AG04449 (cell line): ENCODE data around the gene CBX1.

Experiments used
- CTCF ChIA-PET: fragments of 350-600 bp; formaldehyde crosslinking; extraction: SDS; loops from one replicate; lab custom pipeline; 2021; ENCODE audit warnings: antibody characterized with exemption; lab: Yijun Ruan, JAX
- POLR2A ChIA-PET: fragments of 400-600, 350-600 bp; formaldehyde crosslinking; extraction: SDS; loops from one replicate; lab custom pipeline; 2020; ENCODE audit warnings: antibody characterized with exemption, inconsistent platforms; lab: Yijun Ruan, JAX
- DNase-seq: peaks from one replicate; pipeline ENCODE4 v3.0.0-alpha.2; 2010; ENCODE audit warnings: low read depth, low spot score
- H3K4me3 ChIP-seq: 2 replicates; pipeline ENCODE4 v1.5.1; 2011; ENCODE audit warnings: low read depth, mild to moderate bottlenecking, control low read depth, low read length
- CTCF ChIP-seq: IDR thresholded peaks from one replicate; pipeline ENCODE4 v1.5.1; 2011; ENCODE audit warnings: mild to moderate bottlenecking, moderate library complexity, low read length, control low read depth, inconsistent platforms; ENCODE audit not compliant: insufficient read depth; ENCODE audit errors: missing control alignments

Gene CBX1

GRCh38 chr17:48066192-48066591, 35.1 kb downstream of the CBX1 start:
- TF ChIP-seq CTCF = no peak
- no peak overlapping the region for H3K4me3 ChIP-seq
- DNase-seq = no peak
- ChIA-PET CTCF (interaction anchor here (0.8 to 5.0 kb wide), 7 partner anchors 9 to 40 kb away, joined by 3 to 52 read pairs (median 8); partner anchors contain the start of gene NFE2L1), POLR2A (interaction anchor here (0.9 kb wide), 1 partner anchor 34 kb away, joined by 3 read pairs; no protein-coding TSS in a partner anchor)

DNA sequence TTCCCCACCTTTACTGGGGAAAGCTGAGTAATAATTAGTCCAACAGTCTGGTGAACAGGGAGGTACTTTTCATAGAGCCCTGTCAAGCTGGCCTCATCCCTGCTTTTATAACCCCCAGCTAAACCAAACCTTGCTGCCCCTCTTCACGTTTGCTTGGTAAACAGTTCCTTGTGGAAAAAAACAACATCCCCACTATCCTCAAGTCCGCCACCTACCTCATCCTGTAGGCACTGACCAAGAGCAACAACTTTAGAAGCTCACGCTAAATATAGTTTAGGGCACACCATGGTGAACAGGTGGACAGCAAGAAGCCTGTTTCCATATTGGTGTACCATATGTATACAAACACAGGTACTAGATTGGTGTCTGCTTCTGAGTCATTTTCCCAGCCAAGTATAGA, 36.6 kb downstream of the CBX1 start:
- ChIA-PET POLR2A (interaction anchor here (1.9 kb wide), 1 partner anchor 16 kb away, joined by 9 read pairs; the partner anchor contains the start of gene NFE2L1), CTCF (interaction anchor here (1.3 to 4.3 kb wide), 4 partner anchors 10 to 39 kb away, joined by 4 to 23 read pairs (median 9); no protein-coding TSS in a partner anchor)

DNA sequence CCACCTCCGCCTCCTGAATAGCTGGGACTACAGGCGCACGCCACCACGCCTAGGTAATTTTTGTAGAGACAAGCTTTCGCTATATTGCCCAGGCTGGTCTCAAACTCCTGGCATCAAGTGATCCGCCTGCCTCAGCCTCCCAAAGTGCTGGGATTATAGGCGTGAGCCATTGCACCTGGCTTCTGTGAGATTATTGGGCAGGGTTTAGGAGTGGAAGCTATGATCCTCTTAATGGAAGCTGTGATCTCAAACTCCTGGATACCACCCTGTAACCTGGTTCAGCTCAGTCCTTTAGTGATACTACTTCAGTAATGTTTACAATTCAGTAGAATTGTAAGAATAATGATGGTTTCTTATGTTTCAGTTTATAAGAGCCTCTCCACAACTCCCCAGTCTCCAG, 39.0 kb downstream of the CBX1 start:
- ChIA-PET CTCF (interaction anchor here (0.7 to 8.4 kb wide), 4 partner anchors 11 to 42 kb away, joined by 4 to 42 read pairs (median 6); no protein-coding TSS in a partner anchor), POLR2A (interaction anchor here (0.7 kb wide), 1 partner anchor 12 kb away, joined by 3 read pairs; no protein-coding TSS in a partner anchor)
- TF ChIP-seq CTCF = no peak
- no peak for DNase-seq
- no peak overlapping the region for H3K4me3 ChIP-seq

More for the DNA sequence above, 36.6 kb downstream of the CBX1 start:
- H3K4me3 ChIP-seq = no peak overlapping the region
- no peak for TF ChIP-seq CTCF
- DNase-seq = no peak

DNA sequence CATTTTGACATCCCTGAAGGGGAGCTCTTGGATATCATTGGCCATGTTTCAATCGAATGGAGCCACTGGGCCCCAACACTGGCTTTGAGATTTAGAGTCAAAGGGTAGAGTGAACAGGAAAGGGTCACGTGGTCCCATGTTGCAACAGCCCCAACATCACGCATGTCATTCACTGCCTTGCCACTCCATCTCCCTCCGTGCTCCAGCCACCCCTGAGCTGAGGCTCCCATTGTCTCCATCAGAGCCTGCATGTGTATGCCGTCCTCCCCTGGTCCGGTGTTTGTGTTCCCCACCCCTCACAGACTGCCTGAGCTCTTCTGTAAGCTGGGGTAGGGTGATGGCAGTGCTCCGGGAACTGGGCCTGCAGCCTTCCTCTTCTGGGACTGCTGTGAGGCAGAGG, 41.0 kb downstream of the CBX1 start:
- DNase-seq = no peak
- CTCF ChIA-PET = interaction anchor here (1.0 to 8.4 kb wide), 5 partner anchors 13 to 34 kb away, joined by 3 to 42 read pairs (median 14); no protein-coding TSS in a partner anchor
- no peak overlapping the region for H3K4me3 ChIP-seq
- no peak for TF ChIP-seq CTCF
- POLR2A ChIA-PET = no interaction called here

DNA sequence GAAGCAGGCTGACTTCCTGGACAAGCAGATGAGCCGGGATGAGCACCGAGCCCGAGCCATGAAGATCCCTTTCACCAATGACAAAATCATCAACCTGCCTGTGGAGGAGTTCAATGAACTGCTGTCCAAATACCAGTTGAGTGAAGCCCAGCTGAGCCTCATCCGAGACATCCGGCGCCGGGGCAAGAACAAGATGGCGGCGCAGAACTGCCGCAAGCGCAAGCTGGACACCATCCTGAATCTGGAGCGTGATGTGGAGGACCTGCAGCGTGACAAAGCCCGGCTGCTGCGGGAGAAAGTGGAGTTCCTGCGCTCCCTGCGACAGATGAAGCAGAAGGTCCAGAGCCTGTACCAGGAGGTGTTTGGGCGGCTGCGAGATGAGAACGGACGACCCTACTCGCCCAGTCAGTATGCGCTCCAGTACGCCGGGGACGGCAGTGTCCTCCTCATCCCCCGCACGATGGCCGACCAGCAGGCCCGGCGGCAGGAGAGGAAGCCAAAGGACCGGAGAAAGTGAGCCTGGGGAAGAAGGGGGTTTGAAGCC, 42.1 kb downstream of the CBX1 start:
- ChIA-PET POLR2A (interaction anchor here (1.4 kb wide), 1 partner anchor 11 kb away, joined by 6 read pairs; the partner anchor contains the start of gene NFE2L1), CTCF (interaction anchor here (1.1 to 8.4 kb wide), 7 partner anchors 9 to 33 kb away, joined by 3 to 42 read pairs (median 14); no protein-coding TSS in a partner anchor)
- H3K4me3 ChIP-seq = no peak overlapping the region
- no peak for TF ChIP-seq CTCF
- DNase-seq = no peak

GRCh38 chr17:48058393-48059124, 42.7 kb downstream of the CBX1 start:
- no peak for TF ChIP-seq CTCF
- H3K4me3 ChIP-seq = no peak overlapping the region
- ChIA-PET POLR2A (interaction anchor here (1.3 to 1.4 kb wide), 2 partner anchors 9 to 10 kb away, joined by 4 to 6 read pairs; partner anchors contain the start of gene NFE2L1), CTCF (interaction anchor here (1.1 to 8.4 kb wide), 7 partner anchors 9 to 74 kb away, joined by 3 to 42 read pairs (median 14); no protein-coding TSS in a partner anchor)
- DNase-seq = no peak
